ENCODE data around the gene OLFM1.

Gene OLFM1

GRCh38 chr9:135123773-135124134 is 36.3 kb downstream of the OLFM1 start:
- TF ChIP-seq, protein P1, sequence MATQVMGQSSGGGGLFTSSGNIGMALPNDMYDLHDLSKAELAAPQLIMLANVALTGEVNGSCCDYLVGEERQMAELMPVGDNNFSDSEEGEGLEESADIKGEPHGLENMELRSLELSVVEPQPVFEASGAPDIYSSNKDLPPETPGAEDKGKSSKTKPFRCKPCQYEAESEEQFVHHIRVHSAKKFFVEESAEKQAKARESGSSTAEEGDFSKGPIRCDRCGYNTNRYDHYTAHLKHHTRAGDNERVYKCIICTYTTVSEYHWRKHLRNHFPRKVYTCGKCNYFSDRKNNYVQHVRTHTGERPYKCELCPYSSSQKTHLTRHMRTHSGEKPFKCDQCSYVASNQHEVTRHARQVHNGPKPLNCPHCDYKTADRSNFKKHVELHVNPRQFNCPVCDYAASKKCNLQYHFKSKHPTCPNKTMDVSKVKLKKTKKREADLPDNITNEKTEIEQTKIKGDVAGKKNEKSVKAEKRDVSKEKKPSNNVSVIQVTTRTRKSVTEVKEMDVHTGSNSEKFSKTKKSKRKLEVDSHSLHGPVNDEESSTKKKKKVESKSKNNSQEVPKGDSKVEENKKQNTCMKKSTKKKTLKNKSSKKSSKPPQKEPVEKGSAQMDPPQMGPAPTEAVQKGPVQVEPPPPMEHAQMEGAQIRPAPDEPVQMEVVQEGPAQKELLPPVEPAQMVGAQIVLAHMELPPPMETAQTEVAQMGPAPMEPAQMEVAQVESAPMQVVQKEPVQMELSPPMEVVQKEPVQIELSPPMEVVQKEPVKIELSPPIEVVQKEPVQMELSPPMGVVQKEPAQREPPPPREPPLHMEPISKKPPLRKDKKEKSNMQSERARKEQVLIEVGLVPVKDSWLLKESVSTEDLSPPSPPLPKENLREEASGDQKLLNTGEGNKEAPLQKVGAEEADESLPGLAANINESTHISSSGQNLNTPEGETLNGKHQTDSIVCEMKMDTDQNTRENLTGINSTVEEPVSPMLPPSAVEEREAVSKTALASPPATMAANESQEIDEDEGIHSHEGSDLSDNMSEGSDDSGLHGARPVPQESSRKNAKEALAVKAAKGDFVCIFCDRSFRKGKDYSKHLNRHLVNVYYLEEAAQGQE (IDR thresholded peaks at IDR 0.05; ENCODE audit: insufficient read depth in 1 of 2, low read depth in 2 of 2, low read length in 2 of 2): no peak
- no peak for TF ChIP-seq FOXP2 (optimal IDR thresholded peaks at IDR 0.05; ENCODE audit: borderline replicate concordance, extremely low read depth, extremely low read length, insufficient read depth)
- no peak for TF ChIP-seq TAF1 (IDR thresholded peaks at IDR 0.05; ENCODE audit: borderline replicate concordance, insufficient read depth, low read length)

DNA sequence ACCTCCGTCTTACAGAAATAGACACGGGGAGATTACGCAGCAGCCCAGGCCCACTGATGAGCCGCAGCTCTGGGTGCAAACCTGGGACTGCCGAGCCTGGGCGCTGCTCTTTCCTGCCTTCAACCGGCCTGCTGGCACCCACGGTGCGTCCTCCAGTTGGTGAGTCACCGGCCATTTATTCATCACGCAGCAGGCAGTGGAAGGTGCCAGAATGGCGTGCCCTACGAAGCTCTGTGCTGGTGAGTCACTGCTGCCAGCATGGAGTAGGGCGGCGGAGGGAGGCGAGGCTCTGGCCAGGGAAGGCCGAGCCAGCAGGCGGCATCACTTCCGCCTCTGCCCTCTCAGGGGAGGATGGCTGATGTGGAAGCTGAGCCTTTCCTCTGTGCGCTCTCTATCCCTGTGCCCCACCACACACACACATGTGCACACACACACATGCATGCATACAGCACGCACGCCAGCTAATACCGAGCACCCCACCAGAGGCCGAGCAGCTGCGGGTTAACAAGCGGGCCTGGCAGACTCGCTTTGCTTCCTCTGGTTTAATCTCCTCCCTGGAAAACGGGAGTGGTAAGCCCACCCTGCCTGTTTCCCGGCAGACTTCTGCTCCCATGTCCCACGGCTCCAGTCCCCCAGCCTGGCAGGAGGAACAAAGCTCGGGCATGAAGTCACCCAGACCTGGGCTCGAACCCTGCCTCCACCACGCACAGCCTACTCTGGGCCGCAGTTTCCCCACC is 39.2 kb downstream of the OLFM1 start:
- no peak for TF ChIP-seq POLR2AphosphoS5 (IDR thresholded peaks at IDR 0.05; ENCODE audit: low read depth, low read length)
- TF ChIP-seq SIN3A (IDR thresholded peaks at IDR 0.05; ENCODE audit: borderline replicate concordance, insufficient read depth, low read length): no peak
- TF ChIP-seq TAF1 (IDR thresholded peaks at IDR 0.05; ENCODE audit: borderline replicate concordance, insufficient read depth, low read length): no peak
- no peak for TF ChIP-seq FOXP2 (optimal IDR thresholded peaks at IDR 0.05; ENCODE audit: borderline replicate concordance, extremely low read depth, extremely low read length, insufficient read depth)
- TF ChIP-seq, protein P1 (IDR thresholded peaks at IDR 0.05; ENCODE audit: insufficient read depth in 1 of 2, low read depth in 2 of 2, low read length in 2 of 2): no peak

GRCh38 chr9:135127718-135128670 is 40.5 kb downstream of the OLFM1 start:
- TF ChIP-seq, protein P1 (IDR thresholded peaks at IDR 0.05; ENCODE audit: insufficient read depth in 1 of 2, low read depth in 2 of 2, low read length in 2 of 2): no peak
- TF ChIP-seq POLR2AphosphoS5 (IDR thresholded peaks at IDR 0.05; ENCODE audit: low read depth, low read length) (no peak), FOXP2 (optimal IDR thresholded peaks at IDR 0.05; ENCODE audit: borderline replicate concordance, extremely low read depth, extremely low read length, insufficient read depth) (no peak), SIN3A (IDR thresholded peaks at IDR 0.05; ENCODE audit: borderline replicate concordance, insufficient read depth, low read length) (no peak), TAF1 (IDR thresholded peaks at IDR 0.05; ENCODE audit: borderline replicate concordance, insufficient read depth, low read length) (no peak)

GRCh38 chr9:135129137-135129695 is 41.7 kb downstream of the OLFM1 start:
- no peak for TF ChIP-seq TAF1 (IDR thresholded peaks at IDR 0.05; ENCODE audit: borderline replicate concordance, insufficient read depth, low read length)
- no peak for TF ChIP-seq SIN3A (IDR thresholded peaks at IDR 0.05; ENCODE audit: borderline replicate concordance, insufficient read depth, low read length)
- no peak for TF ChIP-seq POLR2AphosphoS5 (IDR thresholded peaks at IDR 0.05; ENCODE audit: low read depth, low read length)
- no peak for TF ChIP-seq FOXP2 (optimal IDR thresholded peaks at IDR 0.05; ENCODE audit: borderline replicate concordance, extremely low read depth, extremely low read length, insufficient read depth)
- TF ChIP-seq, protein P1 (IDR thresholded peaks at IDR 0.05; ENCODE audit: insufficient read depth in 1 of 2, low read depth in 2 of 2, low read length in 2 of 2): no peak

Measured in PFSK-1 (cell line).